Measurements from ENCODE around the gene ULK4. TPM values are rescaled to one million over a fixed set of nuclear protein-coding genes. Genes with fewer than 3 reads are reported as not detected.

The ULK4 gene
- polyA plus RNA-seq, 1 of the 3 experiments (the other 2 are of a cell fraction), result 6.2 TPM

DNA sequence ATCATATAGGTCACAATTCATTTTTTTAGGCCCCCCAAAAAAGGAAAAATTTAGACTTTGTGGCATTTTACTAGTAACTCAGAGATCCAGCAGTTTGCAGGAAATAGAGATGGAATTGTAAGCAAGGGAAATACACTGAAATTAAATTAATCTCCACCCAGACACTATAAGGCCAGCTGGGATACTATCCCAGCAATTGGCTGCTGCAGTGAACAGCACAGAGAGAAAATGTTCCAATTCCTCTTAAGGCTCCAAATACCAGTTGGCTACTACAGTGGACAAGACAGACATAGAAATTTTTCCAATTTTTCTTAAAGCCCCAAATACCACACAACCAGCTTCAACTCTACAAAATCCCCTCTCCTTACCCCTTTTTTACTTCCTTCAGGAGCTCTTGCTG lies 78.9 kb downstream of the ULK4 start:
- Histone ChIP-seq H3F3A (replicated peaks; ENCODE audit: insufficient read depth) (no peaks in the 10 kb centered on the region), H3K27ac (ENCODE audit: low read depth in 2 of 2, low read length in 1 of 2) (no peak overlapping the region), H3K79me2 (ENCODE audit: insufficient read depth) (no peaks in the 10 kb centered on the region), H3K4me1 (ENCODE audit: control insufficient read depth in 1 of 2, insufficient read depth in 2 of 2, low read depth in 1 of 2, low read length in 1 of 2) (no peaks in the 10 kb centered on the region), H3K9me2 (no peaks in the 10 kb centered on the region), H3K36me3 (replicated peaks in 1 of 2; ENCODE audit: control insufficient read depth in 1 of 2, insufficient read depth in 2 of 2, low read length in 1 of 2) (peaks cover 0 to 2% of the 10 kb centered on the region in 2 experiments), H3K27me3 (ENCODE audit: insufficient read depth) (no peaks in the 10 kb centered on the region), H3K4me2 (no peak overlapping the region), H3K4me3 (ENCODE audit: low read depth in 2 of 2, low read length in 1 of 2) (no peak overlapping the region), H2AFZ (ENCODE audit: low read depth) (no peak overlapping the region), H4K20me1 (ENCODE audit: insufficient read depth) (no peaks in the 10 kb centered on the region), H3K9me3 (no peaks in the 10 kb centered on the region), H3K9ac (no peak overlapping the region)
- TF ChIP-seq CHD2 (IDR thresholded peaks at IDR 0.05; ENCODE audit: low read length, partially characterized antibody) (no peak), RXRA (IDR thresholded peaks at IDR 0.05; ENCODE audit: borderline replicate concordance, low read depth) (no peak)
- no peak for DNase-seq
- CTCF ChIA-PET, result interaction anchor here (1.1 to 13.5 kb wide), 7 partner anchors 12 to 1555 kb away, joined by 3 to 136 read pairs (median 4); no protein-coding TSS in a partner anchor
- POLR2A ChIA-PET, result no interaction called here

DNA sequence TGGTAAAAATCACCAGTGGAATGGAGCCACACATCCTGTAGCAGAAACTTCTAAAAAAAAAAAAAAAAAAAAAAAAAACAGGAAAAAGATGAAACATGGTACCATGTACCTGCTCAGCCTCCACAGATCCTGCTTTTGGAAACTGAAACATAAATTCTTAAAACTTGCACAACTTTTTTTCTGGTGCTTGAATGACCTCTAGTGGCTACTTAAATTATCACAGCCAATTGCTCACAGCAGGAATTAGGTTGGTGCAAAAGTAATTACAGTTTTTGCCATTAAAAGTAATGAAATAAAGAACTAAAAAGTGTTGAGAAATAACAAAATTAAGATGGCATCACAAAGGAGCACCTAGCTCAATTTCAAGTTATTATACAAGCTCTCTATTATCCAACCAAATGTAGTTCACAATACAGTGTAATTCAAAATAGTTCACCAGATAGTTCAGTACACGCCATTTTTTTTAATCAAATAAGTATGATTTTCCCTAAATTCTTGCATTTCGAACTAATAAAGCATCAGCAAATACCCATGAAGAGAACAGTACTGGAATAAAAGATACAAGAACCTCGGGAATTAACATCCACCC lies 80.6 kb downstream of the ULK4 start:
- no peaks in the 10 kb centered on the region for H3K27me3 ChIP-seq (ENCODE audit: insufficient read depth)
- 42% methylated on average over 3 of the region's 3 CpGs for WGBS (ENCODE audit: low lambda C conversion rate)
- no peak overlapping the region for H3K9ac ChIP-seq
- POLR2A ChIA-PET, result no interaction called here
- H3K9me3 ChIP-seq, result no peaks in the 10 kb centered on the region
- H3K4me2 ChIP-seq, result no peak overlapping the region
- no peaks in the 10 kb centered on the region for H3K9me2 ChIP-seq
- no peak overlapping the region for H2AFZ ChIP-seq (ENCODE audit: low read depth)
- DNase-seq, result peak; percentile 29
- peaks cover 0 to 2% of the 10 kb centered on the region in 2 experiments for H3K36me3 ChIP-seq (replicated peaks in 1 of 2; ENCODE audit: control insufficient read depth in 1 of 2, insufficient read depth in 2 of 2, low read length in 1 of 2)
- no peak overlapping the region; a peak in 1 of 4 replicates for H3K4me3 ChIP-seq (ENCODE audit: low read depth in 2 of 2, low read length in 1 of 2)
- no peaks in the 10 kb centered on the region for H3K4me1 ChIP-seq (ENCODE audit: control insufficient read depth in 1 of 2, insufficient read depth in 2 of 2, low read depth in 1 of 2, low read length in 1 of 2)
- no peak overlapping the region for H3K27ac ChIP-seq (ENCODE audit: low read depth in 2 of 2, low read length in 1 of 2)
- no peaks in the 10 kb centered on the region for H3K79me2 ChIP-seq (ENCODE audit: insufficient read depth)
- CTCF ChIA-PET, result interaction anchor here (0.7 to 13.5 kb wide), 5 partner anchors 9 to 1299 kb away, joined by 3 to 136 read pairs (median 5); no protein-coding TSS in a partner anchor
- H3F3A ChIP-seq (replicated peaks; ENCODE audit: insufficient read depth), result no peaks in the 10 kb centered on the region
- no peaks in the 10 kb centered on the region for H4K20me1 ChIP-seq (ENCODE audit: insufficient read depth)
- no peak for TF ChIP-seq FOXJ3 (CRISPR knock-in tag; IDR thresholded peaks at IDR 0.05)
- TF ChIP-seq JUND (IDR thresholded peaks at IDR 0.05), result no peak
- TF ChIP-seq TAF1 (IDR thresholded peaks at IDR 0.05; ENCODE audit: borderline replicate concordance, low read depth, low read length), result no peak
- TF ChIP-seq MEF2A (IDR thresholded peaks at IDR 0.05; ENCODE audit: borderline replicate concordance, low read depth), result no peak
- TF ChIP-seq, protein P1, sequence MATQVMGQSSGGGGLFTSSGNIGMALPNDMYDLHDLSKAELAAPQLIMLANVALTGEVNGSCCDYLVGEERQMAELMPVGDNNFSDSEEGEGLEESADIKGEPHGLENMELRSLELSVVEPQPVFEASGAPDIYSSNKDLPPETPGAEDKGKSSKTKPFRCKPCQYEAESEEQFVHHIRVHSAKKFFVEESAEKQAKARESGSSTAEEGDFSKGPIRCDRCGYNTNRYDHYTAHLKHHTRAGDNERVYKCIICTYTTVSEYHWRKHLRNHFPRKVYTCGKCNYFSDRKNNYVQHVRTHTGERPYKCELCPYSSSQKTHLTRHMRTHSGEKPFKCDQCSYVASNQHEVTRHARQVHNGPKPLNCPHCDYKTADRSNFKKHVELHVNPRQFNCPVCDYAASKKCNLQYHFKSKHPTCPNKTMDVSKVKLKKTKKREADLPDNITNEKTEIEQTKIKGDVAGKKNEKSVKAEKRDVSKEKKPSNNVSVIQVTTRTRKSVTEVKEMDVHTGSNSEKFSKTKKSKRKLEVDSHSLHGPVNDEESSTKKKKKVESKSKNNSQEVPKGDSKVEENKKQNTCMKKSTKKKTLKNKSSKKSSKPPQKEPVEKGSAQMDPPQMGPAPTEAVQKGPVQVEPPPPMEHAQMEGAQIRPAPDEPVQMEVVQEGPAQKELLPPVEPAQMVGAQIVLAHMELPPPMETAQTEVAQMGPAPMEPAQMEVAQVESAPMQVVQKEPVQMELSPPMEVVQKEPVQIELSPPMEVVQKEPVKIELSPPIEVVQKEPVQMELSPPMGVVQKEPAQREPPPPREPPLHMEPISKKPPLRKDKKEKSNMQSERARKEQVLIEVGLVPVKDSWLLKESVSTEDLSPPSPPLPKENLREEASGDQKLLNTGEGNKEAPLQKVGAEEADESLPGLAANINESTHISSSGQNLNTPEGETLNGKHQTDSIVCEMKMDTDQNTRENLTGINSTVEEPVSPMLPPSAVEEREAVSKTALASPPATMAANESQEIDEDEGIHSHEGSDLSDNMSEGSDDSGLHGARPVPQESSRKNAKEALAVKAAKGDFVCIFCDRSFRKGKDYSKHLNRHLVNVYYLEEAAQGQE (IDR thresholded peaks at IDR 0.05; ENCODE audit: low read depth, low read length), result no peak
- no peak for TF ChIP-seq TCF12 (IDR thresholded peaks at IDR 0.05)
- TF ChIP-seq, protein P2, sequence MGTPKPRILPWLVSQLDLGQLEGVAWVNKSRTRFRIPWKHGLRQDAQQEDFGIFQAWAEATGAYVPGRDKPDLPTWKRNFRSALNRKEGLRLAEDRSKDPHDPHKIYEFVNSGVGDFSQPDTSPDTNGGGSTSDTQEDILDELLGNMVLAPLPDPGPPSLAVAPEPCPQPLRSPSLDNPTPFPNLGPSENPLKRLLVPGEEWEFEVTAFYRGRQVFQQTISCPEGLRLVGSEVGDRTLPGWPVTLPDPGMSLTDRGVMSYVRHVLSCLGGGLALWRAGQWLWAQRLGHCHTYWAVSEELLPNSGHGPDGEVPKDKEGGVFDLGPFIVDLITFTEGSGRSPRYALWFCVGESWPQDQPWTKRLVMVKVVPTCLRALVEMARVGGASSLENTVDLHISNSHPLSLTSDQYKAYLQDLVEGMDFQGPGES (IDR thresholded peaks at IDR 0.05; ENCODE audit: low read depth, low read length), result no peak
- no peak for TF ChIP-seq GATA2 (CRISPR knock-in tag; IDR thresholded peaks at IDR 0.05)
- TF ChIP-seq, protein P3, sequence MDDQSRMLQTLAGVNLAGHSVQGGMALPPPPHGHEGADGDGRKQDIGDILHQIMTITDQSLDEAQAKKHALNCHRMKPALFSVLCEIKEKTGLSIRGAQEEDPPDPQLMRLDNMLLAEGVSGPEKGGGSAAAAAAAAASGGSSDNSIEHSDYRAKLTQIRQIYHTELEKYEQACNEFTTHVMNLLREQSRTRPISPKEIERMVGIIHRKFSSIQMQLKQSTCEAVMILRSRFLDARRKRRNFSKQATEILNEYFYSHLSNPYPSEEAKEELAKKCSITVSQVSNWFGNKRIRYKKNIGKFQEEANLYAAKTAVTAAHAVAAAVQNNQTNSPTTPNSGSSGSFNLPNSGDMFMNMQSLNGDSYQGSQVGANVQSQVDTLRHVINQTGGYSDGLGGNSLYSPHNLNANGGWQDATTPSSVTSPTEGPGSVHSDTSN (IDR thresholded peaks at IDR 0.05), result no peak
- TF ChIP-seq, protein P4, sequence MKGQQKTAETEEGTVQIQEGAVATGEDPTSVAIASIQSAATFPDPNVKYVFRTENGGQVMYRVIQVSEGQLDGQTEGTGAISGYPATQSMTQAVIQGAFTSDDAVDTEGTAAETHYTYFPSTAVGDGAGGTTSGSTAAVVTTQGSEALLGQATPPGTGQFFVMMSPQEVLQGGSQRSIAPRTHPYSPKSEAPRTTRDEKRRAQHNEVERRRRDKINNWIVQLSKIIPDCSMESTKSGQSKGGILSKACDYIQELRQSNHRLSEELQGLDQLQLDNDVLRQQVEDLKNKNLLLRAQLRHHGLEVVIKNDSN (IDR thresholded peaks at IDR 0.05; ENCODE audit: borderline replicate concordance, low read depth), result no peak
- TF ChIP-seq, protein P5, sequence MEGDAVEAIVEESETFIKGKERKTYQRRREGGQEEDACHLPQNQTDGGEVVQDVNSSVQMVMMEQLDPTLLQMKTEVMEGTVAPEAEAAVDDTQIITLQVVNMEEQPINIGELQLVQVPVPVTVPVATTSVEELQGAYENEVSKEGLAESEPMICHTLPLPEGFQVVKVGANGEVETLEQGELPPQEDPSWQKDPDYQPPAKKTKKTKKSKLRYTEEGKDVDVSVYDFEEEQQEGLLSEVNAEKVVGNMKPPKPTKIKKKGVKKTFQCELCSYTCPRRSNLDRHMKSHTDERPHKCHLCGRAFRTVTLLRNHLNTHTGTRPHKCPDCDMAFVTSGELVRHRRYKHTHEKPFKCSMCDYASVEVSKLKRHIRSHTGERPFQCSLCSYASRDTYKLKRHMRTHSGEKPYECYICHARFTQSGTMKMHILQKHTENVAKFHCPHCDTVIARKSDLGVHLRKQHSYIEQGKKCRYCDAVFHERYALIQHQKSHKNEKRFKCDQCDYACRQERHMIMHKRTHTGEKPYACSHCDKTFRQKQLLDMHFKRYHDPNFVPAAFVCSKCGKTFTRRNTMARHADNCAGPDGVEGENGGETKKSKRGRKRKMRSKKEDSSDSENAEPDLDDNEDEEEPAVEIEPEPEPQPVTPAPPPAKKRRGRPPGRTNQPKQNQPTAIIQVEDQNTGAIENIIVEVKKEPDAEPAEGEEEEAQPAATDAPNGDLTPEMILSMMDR (IDR thresholded peaks at IDR 0.05), result peak; percentile 69
- TF ChIP-seq EZH2phosphoT487 (IDR thresholded peaks at IDR 0.05; ENCODE audit: borderline replicate concordance, low read depth), result no peak
- TF ChIP-seq, protein P6, sequence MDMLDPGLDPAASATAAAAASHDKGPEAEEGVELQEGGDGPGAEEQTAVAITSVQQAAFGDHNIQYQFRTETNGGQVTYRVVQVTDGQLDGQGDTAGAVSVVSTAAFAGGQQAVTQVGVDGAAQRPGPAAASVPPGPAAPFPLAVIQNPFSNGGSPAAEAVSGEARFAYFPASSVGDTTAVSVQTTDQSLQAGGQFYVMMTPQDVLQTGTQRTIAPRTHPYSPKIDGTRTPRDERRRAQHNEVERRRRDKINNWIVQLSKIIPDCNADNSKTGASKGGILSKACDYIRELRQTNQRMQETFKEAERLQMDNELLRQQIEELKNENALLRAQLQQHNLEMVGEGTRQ (IDR thresholded peaks at IDR 0.05; ENCODE audit: borderline replicate concordance, low read depth, low read length), result no peak
- peak; percentile 86 for TF ChIP-seq RAD21 (IDR thresholded peaks at IDR 0.05; ENCODE audit: low read length)
- TF ChIP-seq RFX5 (IDR thresholded peaks at IDR 0.05; ENCODE audit: low read length), result no peak
- TF ChIP-seq CHD2 (IDR thresholded peaks at IDR 0.05; ENCODE audit: low read length, partially characterized antibody), result no peak
- TF ChIP-seq GABPA (IDR thresholded peaks at IDR 0.05; ENCODE audit: low read depth), result no peak
